ENCODE measurements around the gene RPL37. TPM values are rescaled to one million over a fixed set of nuclear protein-coding genes. Genes with fewer than 3 reads are reported as not detected.
A peak's percentile ranks its signal among the peaks of the same experiment; 100 is the strongest.

Gene RPL37
- total and polyA plus RNA-seq, 9 of the 15 experiments (the other 6 are each of a cell fraction or from before 2014, with no cell fraction given): 2,342 to 7,963 (median 4,091) TPM

GRCh38 chr5:40828690-40829661 is 6.0 kb downstream of the RPL37 start (continued):
- TF ChIP-seq ARID4B (CRISPR knock-in tag; IDR thresholded peaks at IDR 0.05) (no peak), POLR2H (tag; IDR thresholded peaks at IDR 0.05; ENCODE audit: low read depth) (no peak), CREBBP (IDR thresholded peaks at IDR 0.05; ENCODE audit: low read depth, low read length) (no peak), ZNF512 (tag; IDR thresholded peaks at IDR 0.05) (no peak), MCM3 (IDR thresholded peaks at IDR 0.05) (no peak), NFIC (IDR thresholded peaks at IDR 0.05) (peak; percentile 23; the same call in 1 of the 2 replicates), TAL1 (IDR thresholded peaks at IDR 0.05) (no peak), TCF7 (IDR thresholded peaks at IDR 0.05; ENCODE audit: borderline replicate concordance) (no peak), MXI1 (IDR thresholded peaks at IDR 0.05; ENCODE audit: low read depth, low read length) (peak; percentile 8; the same call in 1 of the 2 replicates), MLLT1 (IDR thresholded peaks at IDR 0.05) (no peak), ZSCAN29 (IDR thresholded peaks at IDR 0.05) (no peak), HMGXB4 (CRISPR knock-in tag; IDR thresholded peaks at IDR 0.05) (no peak), RNF2 (IDR thresholded peaks at IDR 0.05) (no peak), ZC3H11A (IDR thresholded peaks at IDR 0.05; ENCODE audit: low read depth, low read length) (no peak), NFXL1 (CRISPR knock-in tag; IDR thresholded peaks at IDR 0.05) (peak; percentile 53; the same call in 1 of the 2 replicates), ZNF436 (CRISPR knock-in tag; IDR thresholded peaks at IDR 0.05) (peak; percentile 19; the same call in 1 of the 2 replicates), SPI1 (IDR thresholded peaks at IDR 0.05; ENCODE audit: borderline replicate concordance, low read depth, low read length) (no peak), NCOR1 (IDR thresholded peaks at IDR 0.05) (peak; percentile 41; the same call in 1 of the 2 replicates), CBX3 (IDR thresholded peaks at IDR 0.05; ENCODE audit: borderline replicate concordance in 1 of 2, low read length in 2 of 2) (0 out of 3 replicates have a peak, but pooled peaks of 1 of the 2 experiments have one; percentile 19), ZNF140 (CRISPR knock-in tag; IDR thresholded peaks at IDR 0.05) (no peak)
